WTC11 (cell line): ENCODE measurements around the gene OR5F1. TPM values are rescaled to one million over a fixed set of nuclear protein-coding genes. Genes with fewer than 3 reads are reported as not detected.

ENCODE experiments used
- ATAC-seq: fragments of 200-7000 bp; cut with Tn5 transposase; 2 replicates; pipeline ENCODE4 v1.10.0; 2021; ENCODE audit warnings: mild to moderate bottlenecking, moderate library complexity
- CTCF ChIA-PET: fragments of 300-600 bp; sonication (Branson Sonifier 250); formaldehyde crosslinking; loops from one replicate; lab custom pipeline; 2021; ENCODE audit warnings: antibody characterized with exemption; lab: Charles Lee
- POLR2A ChIA-PET: fragments of 350-600 bp; sonication (Branson Sonifier 250); formaldehyde crosslinking; loops from one replicate; lab custom pipeline; 2021; ENCODE audit warnings: antibody characterized with exemption; lab: Charles Lee
- DNase-seq: peaks from one replicate; pipeline ENCODE4 v3.0.0; 2021; ENCODE audit warnings: low spot score
- H3K27ac Mint-ChIP-seq: 2 replicates; pipeline ENCODE4 v1.8.0; 2021; ENCODE audit warnings: mixed read lengths
- H3K27me3 Mint-ChIP-seq: 2 replicates; pipeline ENCODE4 v1.8.0; 2021; ENCODE audit warnings: low read depth, mild to moderate bottlenecking, moderate library complexity, mixed read lengths
- H3K36me3 Mint-ChIP-seq: 2 replicates; pipeline ENCODE4 v1.8.0; 2021; ENCODE audit warnings: mixed read lengths
- H3K4me1 Mint-ChIP-seq: 2 replicates; pipeline ENCODE4 v1.8.0; 2022; ENCODE audit warnings: mixed read lengths
- H3K4me3 Mint-ChIP-seq: 2 replicates; pipeline ENCODE4 v1.8.0; 2021; ENCODE audit warnings: mild to moderate bottlenecking, moderate library complexity, mixed read lengths
- H3K9me3 Mint-ChIP-seq: 2 replicates; pipeline ENCODE4 v1.8.0; 2021; ENCODE audit warnings: mixed read lengths
- ATF3 ChIP-seq: sonication (generic); formaldehyde crosslinking; conservative IDR thresholded peaks from 2 replicates; pipeline ENCODE4 v1.8.1; 2022; ENCODE audit warnings: mild to moderate bottlenecking, missing genetic modification reagents
- ATF6 ChIP-seq: sonication (generic); formaldehyde crosslinking; IDR thresholded peaks from 2 replicates; pipeline ENCODE4 v1.8.1; 2023; ENCODE audit warnings: mild to moderate bottlenecking, missing genetic modification reagents
- CREB1 ChIP-seq: sonication (generic); formaldehyde crosslinking; IDR thresholded peaks from 2 replicates; pipeline ENCODE4 v1.8.0; 2023; ENCODE audit warnings: mild to moderate bottlenecking, missing genetic modification reagents
- CREM ChIP-seq: sonication (generic); formaldehyde crosslinking; IDR thresholded peaks from 2 replicates; pipeline ENCODE4 v1.8.1; 2022; ENCODE audit warnings: mild to moderate bottlenecking, missing genetic modification reagents, moderate library complexity
- E2F1 ChIP-seq: sonication (generic); formaldehyde crosslinking; IDR thresholded peaks from 2 replicates; pipeline ENCODE4 v1.8.0; 2022; ENCODE audit warnings: mild to moderate bottlenecking, missing genetic modification reagents
- EMX1 ChIP-seq: fragments of 250-450 bp; sonication (Bioruptor Pico); IDR thresholded peaks from 2 replicates; pipeline ENCODE4 v1.8.0; 2021; ENCODE audit warnings: mild to moderate bottlenecking
- ERG ChIP-seq: fragments of 250-450 bp; sonication (Bioruptor Pico); IDR thresholded peaks from 2 replicates; pipeline ENCODE4 v1.8.0; 2021; ENCODE audit warnings: mild to moderate bottlenecking
- GABPB1 ChIP-seq: sonication (generic); formaldehyde crosslinking; IDR thresholded peaks from 2 replicates; pipeline ENCODE4 v1.8.1; 2023; ENCODE audit warnings: mild to moderate bottlenecking, missing genetic modification reagents
- GTF2I ChIP-seq: fragments of 250-450 bp; sonication (Bioruptor Pico); conservative IDR thresholded peaks from 2 replicates; pipeline ENCODE4 v1.4.0; 2021; ENCODE audit warnings: mild to moderate bottlenecking
- IRF2 ChIP-seq: sonication (generic); formaldehyde crosslinking; IDR thresholded peaks from 2 replicates; pipeline ENCODE4 v1.8.0; 2022; ENCODE audit warnings: low read depth, missing genetic modification reagents, borderline replicate concordance
- NR1H2 ChIP-seq: sonication (generic); formaldehyde crosslinking; IDR thresholded peaks from 2 replicates; pipeline ENCODE4 v1.9.0; 2021; ENCODE audit warnings: mild to moderate bottlenecking, moderate library complexity, missing genetic modification reagents
- NR2C2 ChIP-seq: sonication (generic); formaldehyde crosslinking; IDR thresholded peaks from 2 replicates; pipeline ENCODE4 v1.8.0; 2022; ENCODE audit warnings: mild to moderate bottlenecking, missing genetic modification reagents
- SMAD3 ChIP-seq: sonication (generic); formaldehyde crosslinking; IDR thresholded peaks from 2 replicates; pipeline ENCODE4 v1.8.0; 2022; ENCODE audit warnings: missing genetic modification reagents, mild to moderate bottlenecking, borderline replicate concordance
- SMAD4 ChIP-seq: sonication (generic); formaldehyde crosslinking; IDR thresholded peaks from 2 replicates; pipeline ENCODE4 v1.8.0; 2022; ENCODE audit warnings: mild to moderate bottlenecking, missing genetic modification reagents
- STAT6 ChIP-seq: sonication (generic); formaldehyde crosslinking; conservative IDR thresholded peaks from 2 replicates; pipeline ENCODE4 v1.8.1; 2023; ENCODE audit warnings: mild to moderate bottlenecking, low read depth, missing genetic modification reagents, moderate library complexity
- TEAD1 ChIP-seq: sonication (generic); formaldehyde crosslinking; IDR thresholded peaks from 2 replicates; pipeline ENCODE4 v1.8.0; 2022; ENCODE audit warnings: mild to moderate bottlenecking, missing genetic modification reagents
- ZNF263 ChIP-seq: sonication (generic); formaldehyde crosslinking; IDR thresholded peaks from 2 replicates; pipeline ENCODE4 v1.8.1; 2022; ENCODE audit warnings: low read depth, mild to moderate bottlenecking, moderate library complexity, missing genetic modification reagents
- ZNF281 ChIP-seq: sonication (generic); formaldehyde crosslinking; IDR thresholded peaks from 2 replicates; pipeline ENCODE4 v1.8.0; 2023; ENCODE audit warnings: mild to moderate bottlenecking, missing genetic modification reagents
- ZNF671 ChIP-seq: fragments of 250-450 bp; sonication (Bioruptor Pico); IDR thresholded peaks from 2 replicates; pipeline ENCODE4 v1.8.0; 2021; ENCODE audit warnings: mild to moderate bottlenecking
- total RNA-seq: library from RNA; stranded (reverse); gene quantifications from 3 replicates; pipeline ENCODE4 v1.2.3, GENCODE V29; 2021

Gene OR5F1
- total RNA-seq, 1 experiment from 2014 or later, result not detected

- Mint-ChIP-seq H3K9me3 (peaks cover 8% of the 10 kb centered on the region), H3K4me3 (no peak overlapping the region), H3K4me1 (peaks cover 5% of the 10 kb centered on the region; the same call in 1 of the 2 replicates), H3K36me3 (no peaks in the 10 kb centered on the region), H3K27ac (no peak overlapping the region), H3K27me3 (no peaks in the 10 kb centered on the region)
- no peak for DNase-seq
- ATAC-seq, result no peak
- CTCF ChIA-PET, result no interaction called here
- TF ChIP-seq NR1H2 (no peak), ZNF671 (CRISPR knock-in tag) (no peak), SMAD4 (no peak), ATF3 (CRISPR knock-in tag) (no peak), E2F1 (CRISPR knock-in tag) (no peak), NR2C2 (CRISPR knock-in tag) (no peak), ZNF281 (CRISPR knock-in tag) (no peak), SMAD3 (CRISPR knock-in tag) (no peak), CREB1 (CRISPR knock-in tag) (no peak), ZNF263 (CRISPR knock-in tag) (no peak), IRF2 (CRISPR knock-in tag) (no peak), EMX1 (CRISPR knock-in tag) (no peak), STAT6 (no peak), GTF2I (CRISPR knock-in tag) (no peak), CREM (no peak), GABPB1 (no peak), ATF6 (no peak), ERG (CRISPR knock-in tag) (no peak), TEAD1 (no peak)
- POLR2A ChIA-PET, result interaction anchor here (0.5 kb wide), 1 partner anchor 12 kb away, joined by 3 read pairs; no protein-coding TSS in a partner anchor
Observed at GRCh38 chr11:55966391-55966790, 28.0 kb downstream of the OR5F1 start.
